AG04450 (cell line): ENCODE measurements around the gene SMURF2. TPM values are rescaled to one million over a fixed set of nuclear protein-coding genes. Genes with fewer than 3 reads are reported as not detected.
A peak's percentile ranks its signal among the peaks of the same experiment; 100 is the strongest.

ENCODE experiments used
- CTCF ChIA-PET: fragments of 300-600, 350-600 bp; formaldehyde crosslinking; extraction: SDS; loops from one replicate; lab custom pipeline; 2022; ENCODE audit warnings: antibody characterized with exemption, inconsistent platforms; lab: Charles Lee
- POLR2A ChIA-PET: fragments of 350-600 bp; formaldehyde crosslinking; extraction: SDS; loops from one replicate; lab custom pipeline; 2021; ENCODE audit warnings: antibody characterized with exemption, inconsistent platforms; lab: Yijun Ruan, JAX
- DNase-seq: peaks from one replicate; pipeline ENCODE4 v3.0.0-alpha.2; 2011; ENCODE audit warnings: low read depth, low spot score
- H3K27ac ChIP-seq: one replicate; pipeline ENCODE4 v1.5.1; 2012; ENCODE audit warnings: low read depth, low read length, control low read depth
- H3K27me3 ChIP-seq: one replicate; pipeline ENCODE4 v1.6.0; 2012; ENCODE audit warnings: low read length; ENCODE audit not compliant: control insufficient read depth, insufficient read depth
- H3K4me3 ChIP-seq: 2 replicates; pipeline ENCODE4 v1.5.1; 2011; ENCODE audit warnings: mild to moderate bottlenecking, low read depth, low read length, control low read depth
- H3K9me3 ChIP-seq: 2 replicates; pipeline ENCODE4 v1.5.1; 2012; ENCODE audit warnings: low read length; ENCODE audit not compliant: control insufficient read depth, insufficient read depth
- CTCF ChIP-seq: IDR thresholded peaks from 2 replicates; pipeline ENCODE4 v1.5.1; 2011; ENCODE audit warnings: low read depth, low read length, control low read depth, inconsistent platforms
- polyA plus RNA-seq: library from polyadenylated mRNA; depleted of rRNA; stranded (reverse); fragments of >200 nt; gene quantifications from 2 replicates; pipeline ENCODE4 v1.2.3, GENCODE V29; 2011

Gene SMURF2
- polyA plus RNA-seq, 1 experiment = 147 TPM

DNA sequence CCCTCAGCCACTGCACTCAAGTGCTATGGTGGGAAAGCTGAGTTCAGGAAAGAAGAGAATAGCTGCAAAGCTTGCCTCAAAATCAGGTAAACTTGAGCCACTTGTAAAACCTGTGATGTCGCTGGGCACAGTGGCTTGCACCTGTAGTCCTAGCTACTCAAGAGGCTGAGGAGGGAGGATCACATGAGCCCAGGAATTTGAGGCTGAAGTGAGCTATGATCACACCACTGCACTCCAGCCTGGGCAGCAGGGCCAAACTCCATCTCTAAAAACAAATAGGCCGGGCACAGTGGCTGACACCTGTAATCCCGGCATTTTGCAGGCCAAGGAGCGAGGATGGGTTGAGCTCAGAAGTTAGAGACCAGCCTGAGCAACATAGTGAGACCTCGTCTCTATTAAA is 26.4 kb upstream of the SMURF2 start:
- Histone ChIP-seq H3K27ac (no peak overlapping the region), H3K4me3 (no peak overlapping the region), H3K27me3 (no peaks in the 10 kb centered on the region), H3K9me3 (no peaks in the 10 kb centered on the region)
- ChIA-PET POLR2A (interaction anchor here (0.6 kb wide), 1 partner anchor 13 kb away, joined by 4 read pairs; no protein-coding TSS in a partner anchor), CTCF (no interaction called here)
- no peak for DNase-seq
- no peak for TF ChIP-seq CTCF

- no peak for TF ChIP-seq CTCF
- H3K27ac ChIP-seq = peak overlapping the region; percentile 31
- H3K4me3 ChIP-seq = no peak overlapping the region
- ChIA-PET POLR2A (interaction anchor here (0.6 kb wide), 1 partner anchor 14 kb away, joined by 4 read pairs; no protein-coding TSS in a partner anchor), CTCF (no interaction called here)
- H3K9me3 ChIP-seq = no peaks in the 10 kb centered on the region
- no peak for DNase-seq
- no peaks in the 10 kb centered on the region for H3K27me3 ChIP-seq
Measured at GRCh38 chr17:64687961-64688360, 25.9 kb upstream of the SMURF2 start.

- TF ChIP-seq CTCF = no peak
- Histone ChIP-seq H3K27ac (peak overlapping the region; percentile 31), H3K4me3 (no peak overlapping the region), H3K27me3 (no peaks in the 10 kb centered on the region), H3K9me3 (no peaks in the 10 kb centered on the region)
- DNase-seq = no peak
- CTCF ChIA-PET = interaction anchor here (1.3 kb wide), 1 partner anchor 90 kb away, joined by 4 read pairs; no protein-coding TSS in a partner anchor
- POLR2A ChIA-PET = interaction anchor here (0.8 kb wide), 1 partner anchor 20 kb away, joined by 3 read pairs; no protein-coding TSS in a partner anchor
Measured at GRCh38 chr17:64687376-64687775, 25.3 kb upstream of the SMURF2 start.

DNA sequence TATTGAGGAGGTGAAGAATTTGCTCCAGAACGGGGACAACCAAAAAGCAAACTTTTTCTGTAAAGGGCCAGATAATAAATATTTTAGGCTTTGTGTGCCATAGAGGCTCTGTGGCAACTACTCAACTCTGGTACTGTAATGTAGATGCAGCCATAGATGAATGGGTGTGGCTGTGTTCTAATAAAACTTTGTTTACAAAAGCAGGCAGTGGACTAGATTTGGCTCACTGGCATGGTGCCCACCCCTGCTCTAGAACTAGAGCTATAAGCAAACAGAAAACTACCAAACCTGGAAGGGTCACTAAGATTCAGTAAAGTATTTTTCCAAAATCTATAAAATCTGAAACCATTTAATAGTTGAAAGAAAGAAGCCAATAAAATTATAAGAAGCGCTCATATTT is 24.6 kb upstream of the SMURF2 start:
- no peaks in the 10 kb centered on the region for H3K9me3 ChIP-seq
- no peak overlapping the region for H3K27ac ChIP-seq
- no peak overlapping the region for H3K4me3 ChIP-seq
- H3K27me3 ChIP-seq = no peaks in the 10 kb centered on the region
- POLR2A ChIA-PET = no interaction called here
- CTCF ChIA-PET = interaction anchor here (1.3 kb wide), 1 partner anchor 90 kb away, joined by 4 read pairs; no protein-coding TSS in a partner anchor
- DNase-seq = no peak
- TF ChIP-seq CTCF = no peak

DNA sequence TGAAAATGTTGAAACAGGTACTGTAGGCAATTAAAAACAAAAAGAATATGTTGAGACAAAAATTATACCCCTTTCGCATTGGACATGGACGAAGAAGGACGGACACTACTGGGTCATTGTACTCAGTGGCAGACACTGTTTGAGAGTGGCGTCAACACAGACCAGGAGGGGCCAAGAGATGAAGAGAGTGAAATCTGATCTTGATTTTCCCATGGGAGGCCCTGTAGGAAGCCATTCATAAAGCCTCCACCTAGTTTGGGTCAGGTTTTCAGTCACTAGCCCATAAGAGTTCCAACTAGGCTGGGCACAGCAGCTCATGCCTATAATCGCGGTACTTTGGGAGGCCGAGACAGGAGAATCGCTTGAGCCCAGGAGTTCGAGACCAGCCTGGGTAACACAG is 23.6 kb upstream of the SMURF2 start:
- POLR2A ChIA-PET = no interaction called here
- DNase-seq = no peak
- no peaks in the 10 kb centered on the region for H3K27me3 ChIP-seq
- H3K4me3 ChIP-seq = no peak overlapping the region
- H3K27ac ChIP-seq = no peak overlapping the region
- no peak for TF ChIP-seq CTCF
- CTCF ChIA-PET = no interaction called here
- H3K9me3 ChIP-seq = no peaks in the 10 kb centered on the region
